ENCODE data around the gene CLEC17A.
"Not testable (repeated sequence)": the region's sequence is repeated elsewhere in the genome, so short reads cannot be mapped to it uniquely, and the experiment has no call there.

CLEC17A gene

DNA sequence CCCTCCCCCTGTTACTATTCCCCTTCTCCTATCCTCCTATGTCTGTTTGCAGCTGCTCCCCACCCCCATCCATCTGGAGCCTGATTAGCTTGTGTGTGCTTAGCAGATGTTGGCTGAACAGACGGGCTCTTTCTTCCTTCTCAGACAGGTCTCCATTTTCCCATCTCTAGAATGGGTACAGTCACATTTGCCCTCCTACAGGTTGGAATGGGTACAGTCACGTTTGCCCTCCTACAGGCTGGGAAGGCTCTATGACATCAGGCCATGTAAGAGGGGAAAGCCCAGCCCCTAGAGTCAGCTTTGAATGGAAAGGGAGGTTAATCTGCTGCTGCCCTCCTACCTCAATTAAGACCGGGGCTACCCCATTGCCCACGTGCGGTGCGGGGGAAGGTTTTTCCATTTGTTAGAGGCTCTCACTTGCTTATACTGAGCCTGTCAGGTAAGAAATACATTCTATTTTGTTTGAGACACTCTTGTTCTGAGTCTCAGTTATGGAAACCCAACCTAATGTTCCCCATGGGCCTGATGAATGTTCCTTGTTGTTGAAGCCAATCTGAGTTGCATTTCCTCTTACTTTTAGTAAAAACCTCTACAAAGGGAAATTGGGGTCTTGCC lies 2.2 kb upstream of the CLEC17A start:
- H3K4me3 ChIP-seq (replicated peaks; ENCODE audit: low read depth, low read length): no peak overlapping the region
- no peak for DNase-seq (ENCODE audit: extremely low read depth, low read depth)
- TF ChIP-seq, protein P1, sequence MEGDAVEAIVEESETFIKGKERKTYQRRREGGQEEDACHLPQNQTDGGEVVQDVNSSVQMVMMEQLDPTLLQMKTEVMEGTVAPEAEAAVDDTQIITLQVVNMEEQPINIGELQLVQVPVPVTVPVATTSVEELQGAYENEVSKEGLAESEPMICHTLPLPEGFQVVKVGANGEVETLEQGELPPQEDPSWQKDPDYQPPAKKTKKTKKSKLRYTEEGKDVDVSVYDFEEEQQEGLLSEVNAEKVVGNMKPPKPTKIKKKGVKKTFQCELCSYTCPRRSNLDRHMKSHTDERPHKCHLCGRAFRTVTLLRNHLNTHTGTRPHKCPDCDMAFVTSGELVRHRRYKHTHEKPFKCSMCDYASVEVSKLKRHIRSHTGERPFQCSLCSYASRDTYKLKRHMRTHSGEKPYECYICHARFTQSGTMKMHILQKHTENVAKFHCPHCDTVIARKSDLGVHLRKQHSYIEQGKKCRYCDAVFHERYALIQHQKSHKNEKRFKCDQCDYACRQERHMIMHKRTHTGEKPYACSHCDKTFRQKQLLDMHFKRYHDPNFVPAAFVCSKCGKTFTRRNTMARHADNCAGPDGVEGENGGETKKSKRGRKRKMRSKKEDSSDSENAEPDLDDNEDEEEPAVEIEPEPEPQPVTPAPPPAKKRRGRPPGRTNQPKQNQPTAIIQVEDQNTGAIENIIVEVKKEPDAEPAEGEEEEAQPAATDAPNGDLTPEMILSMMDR (IDR thresholded peaks at IDR 0.05; ENCODE audit: low read depth, low read length, missing control alignments): no peak

DNA sequence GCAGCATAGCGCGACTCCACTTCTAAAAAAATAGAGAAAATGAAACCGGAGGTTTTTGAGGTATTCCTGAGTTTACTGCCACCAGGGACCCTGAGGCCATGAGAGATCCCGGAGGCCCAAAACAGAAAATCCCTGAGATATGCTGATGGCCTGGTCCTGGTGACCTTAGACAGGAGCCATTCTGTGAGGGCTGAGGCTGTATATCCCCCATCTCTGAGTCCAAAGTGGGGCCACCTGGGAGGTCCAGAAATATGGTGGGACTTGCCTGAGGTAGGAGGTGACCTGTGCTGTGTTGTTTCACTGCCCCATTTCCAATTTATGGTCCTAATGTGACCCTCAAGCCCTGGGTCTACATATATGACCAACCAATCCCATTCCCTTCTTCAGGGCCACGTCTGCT lies 1.5 kb downstream of the CLEC17A start:
- not testable (repeated sequence) for DNase-seq (ENCODE audit: extremely low read depth, low read depth); H3K4me3 ChIP-seq (replicated peaks; ENCODE audit: low read depth, low read length)

DNA sequence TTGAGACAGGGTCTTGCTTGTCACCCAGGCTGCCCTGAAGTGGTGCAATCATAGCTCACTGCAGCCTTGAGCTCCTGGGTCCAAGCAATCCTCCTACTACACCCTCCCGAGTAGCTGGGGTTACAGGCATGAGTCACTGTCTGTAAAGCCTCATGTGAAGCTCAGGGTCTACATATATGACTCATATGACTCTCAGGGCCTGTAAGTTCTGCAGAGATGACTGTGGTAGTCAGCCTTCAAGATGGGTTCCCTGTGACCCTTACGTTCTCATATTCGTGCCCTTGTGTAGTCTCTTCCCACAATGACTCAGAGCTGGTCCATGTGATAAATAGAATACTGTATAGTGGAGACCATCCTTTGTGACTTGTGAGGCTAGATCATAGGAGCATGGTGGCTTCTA lies 2.3 kb downstream of the CLEC17A start:
- peak; percentile 36 for DNase-seq (ENCODE audit: extremely low read depth, low read depth)
- H3K4me3 ChIP-seq (replicated peaks; ENCODE audit: low read depth, low read length): not testable (repeated sequence)

DNA sequence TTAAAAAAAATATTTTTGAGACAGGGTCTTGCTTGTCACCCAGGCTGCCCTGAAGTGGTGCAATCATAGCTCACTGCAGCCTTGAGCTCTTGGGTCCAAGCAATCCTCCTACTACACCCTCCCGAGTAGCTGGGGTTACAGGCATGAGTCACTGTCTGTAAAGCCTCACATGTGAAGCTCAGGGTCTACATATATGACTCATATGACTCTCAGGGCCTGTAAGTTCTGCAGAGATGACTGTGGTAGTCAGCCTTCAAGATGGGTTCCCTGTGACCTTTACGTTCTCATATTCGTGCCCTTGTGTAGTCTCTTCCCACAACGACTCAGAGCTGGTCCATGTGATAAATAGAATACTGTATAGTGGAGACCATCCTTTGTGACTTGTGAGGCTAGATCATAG lies 6.5 kb downstream of the CLEC17A start:
- not testable (repeated sequence) for H3K4me3 ChIP-seq (replicated peaks; ENCODE audit: low read depth, low read length)

DNA sequence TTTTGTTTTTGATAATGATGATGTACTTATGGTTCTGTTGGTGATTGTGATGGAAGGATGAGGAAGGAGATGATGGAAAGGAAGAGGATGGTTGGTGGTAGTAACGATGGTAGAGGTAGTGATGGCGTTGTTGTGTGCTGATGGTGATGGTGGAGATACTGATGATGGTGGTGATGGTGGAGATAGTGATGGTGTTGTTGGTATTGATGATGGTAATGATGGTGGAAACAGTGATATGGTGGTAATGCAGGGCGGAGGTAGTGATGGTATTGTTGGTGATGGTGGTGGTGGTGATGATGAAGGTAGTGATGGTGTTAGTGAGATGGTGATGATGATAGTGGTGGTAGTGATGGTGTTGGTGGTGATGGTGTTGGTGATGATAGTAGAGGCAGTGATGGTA lies 12.7 kb downstream of the CLEC17A start:
- no peak for DNase-seq (ENCODE audit: extremely low read depth, low read depth)
- no peak overlapping the region for H3K4me3 ChIP-seq (replicated peaks; ENCODE audit: low read depth, low read length)
- TF ChIP-seq, protein P1 (IDR thresholded peaks at IDR 0.05; ENCODE audit: low read depth, low read length, missing control alignments): no peak

More for the DNA sequence above, 6.5 kb downstream of the CLEC17A start:
- DNase-seq (ENCODE audit: extremely low read depth, low read depth): not testable (repeated sequence)

DNA sequence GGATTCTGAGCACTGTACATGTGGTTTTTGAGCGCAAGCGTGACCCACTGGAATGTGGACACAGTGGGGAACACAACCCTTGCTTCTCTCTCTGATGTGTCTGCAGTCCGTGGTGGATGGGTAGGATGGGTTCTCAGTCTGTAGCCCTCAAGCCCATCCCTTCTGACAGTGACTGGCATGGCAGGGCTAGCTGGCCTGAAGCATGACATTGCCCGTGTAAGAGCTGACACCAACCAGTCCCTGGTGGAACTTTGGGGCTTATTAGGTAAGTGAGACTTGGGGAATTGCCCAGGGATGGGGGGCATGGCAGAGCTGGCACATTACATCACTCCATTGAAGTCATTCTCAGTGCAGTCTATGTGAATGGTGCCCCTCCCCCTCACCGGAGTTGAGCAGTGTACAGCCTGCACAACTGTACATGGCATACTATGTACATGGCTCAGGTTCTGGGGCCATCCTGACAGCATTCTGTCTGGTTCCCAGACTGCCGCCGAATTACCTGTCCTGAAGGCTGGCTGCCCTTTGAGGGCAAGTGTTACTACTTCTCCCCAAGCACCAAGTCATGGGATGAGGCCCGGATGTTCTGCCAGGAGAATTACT lies 16.8 kb downstream of the CLEC17A start:
- no peak for DNase-seq (ENCODE audit: extremely low read depth, low read depth)
- H3K4me3 ChIP-seq (replicated peaks; ENCODE audit: low read depth, low read length): no peak overlapping the region
- TF ChIP-seq, protein P1 (IDR thresholded peaks at IDR 0.05; ENCODE audit: low read depth, low read length, missing control alignments): no peak

DNA sequence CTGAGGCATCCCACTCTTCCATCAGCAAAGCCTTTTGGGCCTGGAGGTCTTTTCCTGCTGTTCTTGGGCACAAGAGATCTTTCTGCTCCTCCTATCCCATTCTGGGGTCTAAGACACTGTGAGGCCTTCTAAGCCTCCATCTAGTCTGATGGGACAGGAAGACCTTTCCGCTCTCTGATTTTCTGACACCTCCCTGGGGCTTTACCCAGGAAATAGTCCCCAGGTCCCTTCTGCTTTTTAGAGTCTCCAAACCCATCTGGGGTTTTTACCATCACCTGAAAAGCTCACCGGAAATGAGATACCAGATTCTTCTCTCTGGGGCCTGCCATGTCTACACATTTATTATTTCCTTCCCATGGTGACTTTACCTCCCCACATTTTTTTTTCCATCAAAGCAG lies 21.1 kb downstream of the CLEC17A start:
- no peak overlapping the region for H3K4me3 ChIP-seq (replicated peaks; ENCODE audit: low read depth, low read length)
- TF ChIP-seq, protein P1 (IDR thresholded peaks at IDR 0.05; ENCODE audit: low read depth, low read length, missing control alignments): no peak
- DNase-seq (ENCODE audit: extremely low read depth, low read depth): no peak

DNA sequence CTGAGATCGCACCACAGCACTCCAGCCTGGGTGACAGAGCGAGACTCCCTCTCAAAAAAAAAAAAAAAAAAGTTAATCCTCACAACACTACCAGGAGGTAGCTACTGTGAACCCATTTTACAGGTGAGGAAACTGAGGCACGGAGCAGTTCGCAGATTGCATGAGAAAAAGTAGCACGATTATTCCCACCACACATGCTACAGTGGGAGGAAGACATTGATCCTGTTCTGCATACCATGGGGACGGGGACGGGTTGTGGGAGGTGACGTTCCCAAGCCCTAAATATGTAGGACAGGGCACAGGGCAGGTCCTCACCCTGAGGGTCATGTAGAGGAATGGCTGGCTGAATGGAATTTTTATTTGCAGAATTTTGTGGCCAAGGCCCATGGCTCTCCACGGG lies 23.7 kb downstream of the CLEC17A start:
- no peak for DNase-seq (ENCODE audit: extremely low read depth, low read depth)
- TF ChIP-seq, protein P1 (IDR thresholded peaks at IDR 0.05; ENCODE audit: low read depth, low read length, missing control alignments): no peak
- no peak overlapping the region for H3K4me3 ChIP-seq (replicated peaks; ENCODE audit: low read depth, low read length)

Data from HFF-Myc (cell line).